Measurements from ENCODE around the gene LRRC56.

DNA sequence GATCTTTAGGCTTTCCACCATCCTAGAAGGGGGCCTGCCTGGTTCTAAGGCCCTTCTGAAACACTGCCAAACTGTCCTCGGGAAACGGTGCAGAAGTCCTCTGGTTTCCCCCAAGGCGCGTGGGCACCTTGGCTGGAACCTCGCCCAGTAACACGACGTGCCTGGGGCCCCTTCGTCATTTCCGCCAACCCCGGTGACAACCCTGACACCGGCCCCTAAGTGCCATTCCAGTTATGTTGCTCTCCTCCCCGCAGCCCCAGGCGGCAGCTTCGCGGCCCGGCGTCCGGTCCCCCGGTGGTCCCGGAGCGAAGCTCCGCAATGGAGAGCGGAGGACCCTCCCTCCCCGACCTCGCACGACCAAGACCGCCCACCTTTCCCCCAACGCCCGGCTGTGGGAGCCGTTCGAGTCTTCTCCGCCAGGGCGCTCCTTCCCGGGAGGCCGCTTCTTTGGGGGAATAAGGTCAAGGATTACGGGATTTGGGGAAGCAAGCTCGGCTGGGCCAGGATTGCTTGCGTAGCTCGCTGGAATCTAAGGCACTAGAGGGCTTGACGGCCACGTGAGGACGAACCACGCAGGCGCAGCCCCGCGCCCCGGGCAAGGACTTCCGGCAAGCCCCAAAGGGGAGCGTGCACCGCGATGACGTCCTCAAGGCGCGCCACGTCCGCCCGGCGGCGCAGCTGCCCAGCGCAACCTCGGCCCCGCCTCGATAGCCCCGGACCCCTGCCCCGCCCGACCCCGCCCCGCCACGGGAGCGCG, 30.9 kb upstream of the LRRC56 start:
- TF ChIP-seq, protein P1, sequence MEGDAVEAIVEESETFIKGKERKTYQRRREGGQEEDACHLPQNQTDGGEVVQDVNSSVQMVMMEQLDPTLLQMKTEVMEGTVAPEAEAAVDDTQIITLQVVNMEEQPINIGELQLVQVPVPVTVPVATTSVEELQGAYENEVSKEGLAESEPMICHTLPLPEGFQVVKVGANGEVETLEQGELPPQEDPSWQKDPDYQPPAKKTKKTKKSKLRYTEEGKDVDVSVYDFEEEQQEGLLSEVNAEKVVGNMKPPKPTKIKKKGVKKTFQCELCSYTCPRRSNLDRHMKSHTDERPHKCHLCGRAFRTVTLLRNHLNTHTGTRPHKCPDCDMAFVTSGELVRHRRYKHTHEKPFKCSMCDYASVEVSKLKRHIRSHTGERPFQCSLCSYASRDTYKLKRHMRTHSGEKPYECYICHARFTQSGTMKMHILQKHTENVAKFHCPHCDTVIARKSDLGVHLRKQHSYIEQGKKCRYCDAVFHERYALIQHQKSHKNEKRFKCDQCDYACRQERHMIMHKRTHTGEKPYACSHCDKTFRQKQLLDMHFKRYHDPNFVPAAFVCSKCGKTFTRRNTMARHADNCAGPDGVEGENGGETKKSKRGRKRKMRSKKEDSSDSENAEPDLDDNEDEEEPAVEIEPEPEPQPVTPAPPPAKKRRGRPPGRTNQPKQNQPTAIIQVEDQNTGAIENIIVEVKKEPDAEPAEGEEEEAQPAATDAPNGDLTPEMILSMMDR (IDR thresholded peaks at IDR 0.05), result no peak
- peak in 1 of 2 donors; percentile 69 for TF ChIP-seq POLR2A (IDR thresholded peaks at IDR 0.05)

Data from heart left ventricle (tissue), 13 donors.